Smooth muscle cell (in vitro differentiated cells): ENCODE results near the gene IRF3. TPM values are rescaled to one million over a fixed set of nuclear protein-coding genes. Genes with fewer than 3 reads are reported as not detected.

Experiments used
- DNase-seq: peaks from one replicate; lab custom pipeline; 2025; ENCODE audit not compliant: unreplicated experiment; lab: John Stamatoyannopoulos, UW
- H2AFZ ChIP-seq: fragments of 200-600 bp; sonication (generic); 2 replicates; pipeline ENCODE4 v1.6.0; 2016; ENCODE audit warnings: antibody characterized with exemption, low read depth, mild to moderate bottlenecking
- H3F3A ChIP-seq: fragments of 200-600 bp; sonication (generic); 2 replicates; pipeline ENCODE4 v1.6.0; 2017; ENCODE audit warnings: antibody characterized with exemption, low read depth
- H3K27ac ChIP-seq: fragments of 200-600 bp; sonication (generic); 2 replicates; pipeline ENCODE4 v1.5.1; 2016; ENCODE audit warnings: low read depth, mild to moderate bottlenecking
- H3K27me3 ChIP-seq: fragments of 200-600 bp; sonication (generic); 2 replicates; pipeline ENCODE4 v1.6.1; 2016; ENCODE audit warnings: low read depth, mild to moderate bottlenecking
- H3K36me3 ChIP-seq: fragments of 200-600 bp; sonication (generic); 2 replicates; pipeline ENCODE4 v1.5.1; 2016; ENCODE audit warnings: low read depth
- H3K4me1 ChIP-seq: fragments of 200-600 bp; sonication (generic); 2 replicates; pipeline ENCODE4 v1.5.1; 2016; ENCODE audit warnings: low read depth
- H3K4me2 ChIP-seq: fragments of 200-600 bp; sonication (generic); 2 replicates; pipeline ENCODE4 v1.6.0; 2016; ENCODE audit warnings: mild to moderate bottlenecking
- H3K4me3 ChIP-seq: fragments of 200-600 bp; sonication (generic); 2 replicates; pipeline ENCODE4 v1.5.1; 2016; ENCODE audit warnings: mild to moderate bottlenecking
- H3K79me2 ChIP-seq: fragments of 200-600 bp; sonication (generic); 2 replicates; pipeline ENCODE4 v1.6.0; 2016; ENCODE audit warnings: low read depth, mild to moderate bottlenecking
- H3K9ac ChIP-seq: fragments of 200-600 bp; sonication (generic); 2 replicates; pipeline ENCODE4 v1.6.0; 2016; ENCODE audit warnings: low read depth
- H3K9me3 ChIP-seq: fragments of 200-600 bp; sonication (generic); replicated peaks from 2 replicates; pipeline ENCODE4 v1.5.1; 2016; ENCODE audit warnings: low read depth
- H4K20me1 ChIP-seq: fragments of 200-600 bp; sonication (generic); 2 replicates; pipeline ENCODE4 v1.6.0; 2016; ENCODE audit warnings: low read depth
- CTCF ChIP-seq: fragments of 200-600 bp; sonication (generic); IDR thresholded peaks from 2 replicates; pipeline ENCODE4 v1.5.1; 2017; ENCODE audit warnings: borderline replicate concordance, mild to moderate bottlenecking, antibody characterized with exemption; ENCODE audit not compliant: insufficient read depth, poor library complexity, severe bottlenecking
- WGBS: methylation state at CpG from one replicate; pipeline ENCODE4 v1.1.7; 2016; ENCODE audit warnings: low lambda C conversion rate; 5-methylcytosine and 5-hydroxymethylcytosine counted together
- polyA plus RNA-seq: library from polyadenylated mRNA; unstranded; fragments of >200 nt; fragmentation: Nextera tagmentation; extraction: Ambion mirVana; gene quantifications from 2 replicates; pipeline ENCODE4 v1.2.1, GENCODE V29; 2016
- total RNA-seq: library from RNA; depleted of rRNA; stranded (reverse); fragments of >200 nt; gene quantifications from 2 replicates; pipeline ENCODE4 v1.2.3, GENCODE V29; 2014

IRF3 gene
- total and polyA plus RNA-seq, 2 experiments from 2014 or later, result 35.1 to 45.9 TPM

- Histone ChIP-seq H3K9ac (peak overlapping the region; percentile 8), H3K27ac (peak overlapping the region; percentile 64), H3K9me3 (no peaks in the 10 kb centered on the region), H3K27me3 (no peaks in the 10 kb centered on the region), H3K79me2 (peaks cover 55% of the 10 kb centered on the region), H4K20me1 (peaks cover 68% of the 10 kb centered on the region), H3K4me1 (peaks cover 16% of the 10 kb centered on the region), H2AFZ (no peak overlapping the region), H3F3A (peaks cover 17% of the 10 kb centered on the region), H3K4me3 (peak overlapping the region; percentile 37), H3K4me2 (peak overlapping the region; percentile 85), H3K36me3 (no peaks in the 10 kb centered on the region)
- 39% methylated on average over 38 of the region's 40 CpGs for WGBS
- DNase-seq, result peak; percentile 90
- peak; percentile 99 for TF ChIP-seq CTCF
Measured at GRCh38 chr19:49680421-49681351, 15.0 kb upstream of the IRF3 start.

- H3K9me3 ChIP-seq, result no peaks in the 10 kb centered on the region
- peaks cover 55% of the 10 kb centered on the region for H3K79me2 ChIP-seq
- WGBS, result 68% methylated on average over 10 of the region's 10 CpGs
- H3K27me3 ChIP-seq, result no peaks in the 10 kb centered on the region
- H3K4me2 ChIP-seq, result peak overlapping the region; percentile 85
- H3K4me1 ChIP-seq, result peaks cover 16% of the 10 kb centered on the region
- H3K9ac ChIP-seq, result peak overlapping the region; percentile 8
- no peak overlapping the region for H2AFZ ChIP-seq
- H4K20me1 ChIP-seq, result peaks cover 60% of the 10 kb centered on the region
- DNase-seq, result no peak
- H3K36me3 ChIP-seq, result no peaks in the 10 kb centered on the region
- no peak overlapping the region for H3K4me3 ChIP-seq
- peak overlapping the region; percentile 64 for H3K27ac ChIP-seq
- no peak for TF ChIP-seq CTCF
- peaks cover 20% of the 10 kb centered on the region for H3F3A ChIP-seq
Measured at GRCh38 chr19:49679771-49680413, 14.2 kb upstream of the IRF3 start.

- peaks cover 55% of the 10 kb centered on the region for H3K79me2 ChIP-seq
- H3K4me1 ChIP-seq, result peaks cover 16% of the 10 kb centered on the region
- H3F3A ChIP-seq, result peaks cover 26% of the 10 kb centered on the region
- no peak for DNase-seq
- no peak for TF ChIP-seq CTCF
- no peak overlapping the region for H2AFZ ChIP-seq
- peak overlapping the region; percentile 91 for H3K4me2 ChIP-seq
- H3K27ac ChIP-seq, result peak overlapping the region; percentile 78
- WGBS, result 66% methylated on average over 10 of the region's 12 CpGs
- H3K36me3 ChIP-seq, result no peaks in the 10 kb centered on the region
- no peak overlapping the region for H3K4me3 ChIP-seq
- peaks cover 53% of the 10 kb centered on the region for H4K20me1 ChIP-seq
- no peaks in the 10 kb centered on the region for H3K27me3 ChIP-seq
- H3K9ac ChIP-seq, result no peak overlapping the region
- H3K9me3 ChIP-seq, result no peaks in the 10 kb centered on the region
Measured at GRCh38 chr19:49678985-49679770, 13.5 kb upstream of the IRF3 start.
